HCEC 1CT (cell line): Measurements from ENCODE around the gene TSC22D4.
A peak's percentile ranks its signal among the peaks of the same experiment; 100 is the strongest.
"Not testable (repeated sequence)": the region's sequence is repeated elsewhere in the genome, so short reads cannot be mapped to it uniquely, and the experiment has no call there.

Experiments
- DNase-seq: peaks from one replicate; pipeline ENCODE4 v3.0.0-alpha.2; 2017

TSC22D4 gene

GRCh38 chr7:100478958-100479660 lies at the start of gene TSC22D4:
Gene TSC22D4, minus strand, starts transcription at chr7:100479214. Its CDS starts 1,176 bp downstream, at chr7:100478038.
- peak; percentile 92 for DNase-seq

DNA sequence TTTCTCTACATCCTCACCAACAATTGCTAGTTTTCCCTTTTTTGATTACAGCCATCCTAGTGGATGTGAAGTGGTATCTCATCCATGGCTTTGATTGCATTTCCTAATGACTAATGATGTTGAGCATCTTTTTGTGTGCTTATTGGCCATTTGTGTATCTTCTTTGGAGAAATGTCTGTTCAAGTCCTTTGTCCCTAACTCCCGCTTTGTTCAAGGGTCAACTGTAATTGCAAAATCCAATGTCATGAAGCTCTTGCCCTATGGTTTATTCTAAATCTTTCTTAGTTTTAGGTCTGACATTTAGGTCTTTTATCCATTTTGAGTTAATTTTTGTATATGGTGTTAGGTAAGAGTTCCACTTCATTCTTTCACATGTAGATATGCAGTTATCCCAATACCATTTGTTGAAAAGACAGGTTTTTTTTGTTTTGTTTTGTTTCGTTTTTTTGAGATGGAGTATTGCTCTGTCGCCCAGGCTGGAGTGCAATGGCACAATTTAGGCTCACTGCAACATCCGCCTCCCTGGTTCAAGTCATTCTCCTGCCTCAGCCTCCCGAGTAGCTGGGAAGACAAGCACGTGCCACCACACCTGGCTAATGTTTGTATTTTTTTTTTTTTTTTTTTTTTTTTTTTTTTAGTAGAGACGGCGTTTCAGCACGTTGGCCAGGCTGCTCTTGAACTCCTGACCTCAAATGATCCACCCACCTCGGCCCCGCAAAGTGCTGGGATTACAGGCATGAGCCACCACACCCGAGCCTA lies 49.3 kb upstream of the TSC22D4 start:
- DNase-seq, result not testable (repeated sequence)

DNA sequence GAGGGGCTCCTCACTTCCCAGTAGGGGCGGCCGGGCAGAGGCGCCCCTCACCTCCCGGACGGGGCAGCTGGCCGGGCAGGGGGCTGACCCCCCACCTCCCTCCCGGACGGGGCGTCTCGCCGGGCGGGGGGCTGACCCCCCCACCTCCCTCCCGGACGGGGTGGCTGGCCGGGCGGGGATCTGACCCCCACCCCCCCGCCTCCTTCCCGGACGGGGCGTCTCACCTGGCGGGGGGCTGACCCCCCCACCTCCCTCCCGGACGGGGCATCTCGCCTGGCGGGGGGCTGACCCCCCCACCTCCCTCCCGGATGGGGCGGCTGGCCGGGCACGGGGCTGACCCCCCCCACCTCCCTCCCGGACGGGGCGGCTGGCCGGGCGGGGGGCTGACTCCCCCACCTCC lies 44.2 kb upstream of the TSC22D4 start:
- not testable (repeated sequence) for DNase-seq

DNA sequence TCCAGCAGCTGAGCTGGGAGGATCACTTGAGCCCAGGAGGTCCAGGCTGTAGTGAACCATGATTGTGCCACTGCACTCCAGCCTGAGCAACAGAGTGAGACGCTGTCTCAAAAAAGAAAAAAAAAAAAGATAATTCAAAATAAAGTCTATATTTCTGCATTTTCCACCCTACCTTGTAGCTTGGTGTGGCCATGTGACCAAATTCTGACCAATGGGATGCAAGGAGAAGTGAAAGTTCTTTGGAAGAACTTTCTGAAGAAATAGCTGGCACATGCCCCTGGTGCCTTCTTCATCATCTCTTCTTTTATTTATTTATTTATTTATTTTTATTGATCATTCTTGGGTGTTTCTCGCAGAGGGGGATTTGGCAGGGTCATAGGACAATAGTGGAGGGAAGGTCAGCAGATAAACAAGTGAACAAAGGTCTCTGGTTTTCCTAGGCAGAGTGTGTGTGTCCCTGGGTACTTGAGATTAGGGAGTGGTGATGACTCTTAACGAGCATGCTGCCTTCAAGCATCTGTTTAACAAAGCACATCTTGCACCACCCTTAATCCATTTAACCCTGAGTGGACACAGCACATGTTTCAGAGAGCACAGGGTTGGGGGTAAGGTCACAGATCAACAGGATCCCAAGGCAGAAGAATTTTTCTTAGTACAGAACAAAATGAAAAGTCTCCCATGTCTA lies 43.0 kb upstream of the TSC22D4 start:
- not testable (repeated sequence) for DNase-seq

GRCh38 chr7:100521076-100521475 lies 42.1 kb upstream of the TSC22D4 start:
- DNase-seq, result no peak

- DNase-seq, result no peak
Observed at GRCh38 chr7:100520138-100520537, 41.1 kb upstream of the TSC22D4 start.

- DNase-seq, result no peak
Observed at GRCh38 chr7:100519580-100519979, 40.6 kb upstream of the TSC22D4 start.

GRCh38 chr7:100517305-100517704 lies 38.3 kb upstream of the TSC22D4 start:
- no peak for DNase-seq

- peak; percentile 93 for DNase-seq
Observed at GRCh38 chr7:100516135-100516812, 37.3 kb upstream of the TSC22D4 start.

DNA sequence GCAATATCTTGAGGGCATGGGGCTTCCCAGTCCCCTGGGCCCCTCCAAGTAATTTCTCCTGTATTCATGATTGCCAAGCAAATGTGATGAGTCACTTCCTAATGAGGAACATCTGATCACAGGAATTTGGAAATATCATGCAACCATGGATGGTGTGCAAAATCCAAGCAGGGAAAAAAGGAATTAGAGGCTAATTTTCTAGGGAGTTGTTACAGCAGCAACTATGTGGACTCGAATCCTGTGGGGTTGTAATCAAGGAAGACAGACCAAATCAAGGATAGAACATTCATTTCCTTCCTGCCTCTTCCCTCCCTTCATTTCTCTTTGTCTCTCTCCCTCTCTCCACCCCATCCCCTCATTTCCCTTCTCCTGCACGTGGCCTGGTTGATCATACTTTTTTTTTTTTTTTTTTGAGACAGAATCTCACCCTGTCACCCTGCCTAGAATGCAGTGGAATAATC lies 36.1 kb upstream of the TSC22D4 start:
- DNase-seq, result peak; percentile 81

DNA sequence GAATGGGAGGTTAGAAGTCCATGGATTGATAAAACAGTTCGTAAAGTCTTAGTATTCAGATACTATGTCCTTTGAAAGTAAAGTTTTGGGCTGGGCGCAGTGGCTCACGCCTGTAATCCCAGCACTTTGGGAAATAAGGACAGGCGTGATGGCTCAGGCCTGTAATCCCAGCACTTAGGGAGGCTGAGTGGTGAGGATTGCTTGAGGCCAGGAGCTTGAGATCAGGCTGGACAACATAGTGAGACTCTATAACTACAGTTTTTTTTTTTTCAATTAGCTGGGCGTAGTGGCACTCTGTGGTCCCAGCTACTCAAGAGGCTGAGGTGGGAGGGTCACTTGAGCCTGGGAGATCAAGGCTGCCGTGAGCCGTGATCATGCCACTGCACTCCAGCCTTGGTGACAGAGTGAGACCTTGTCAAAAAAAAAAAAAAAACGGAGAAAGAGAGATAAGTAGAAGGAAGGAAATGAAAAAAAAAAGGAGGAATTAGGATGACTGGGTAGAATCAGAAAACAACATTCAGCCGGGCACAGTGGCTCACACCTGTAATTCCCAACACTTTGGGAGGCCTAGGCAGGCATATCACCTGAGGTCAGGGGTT lies 34.3 kb upstream of the TSC22D4 start:
- DNase-seq, result no peak

DNA sequence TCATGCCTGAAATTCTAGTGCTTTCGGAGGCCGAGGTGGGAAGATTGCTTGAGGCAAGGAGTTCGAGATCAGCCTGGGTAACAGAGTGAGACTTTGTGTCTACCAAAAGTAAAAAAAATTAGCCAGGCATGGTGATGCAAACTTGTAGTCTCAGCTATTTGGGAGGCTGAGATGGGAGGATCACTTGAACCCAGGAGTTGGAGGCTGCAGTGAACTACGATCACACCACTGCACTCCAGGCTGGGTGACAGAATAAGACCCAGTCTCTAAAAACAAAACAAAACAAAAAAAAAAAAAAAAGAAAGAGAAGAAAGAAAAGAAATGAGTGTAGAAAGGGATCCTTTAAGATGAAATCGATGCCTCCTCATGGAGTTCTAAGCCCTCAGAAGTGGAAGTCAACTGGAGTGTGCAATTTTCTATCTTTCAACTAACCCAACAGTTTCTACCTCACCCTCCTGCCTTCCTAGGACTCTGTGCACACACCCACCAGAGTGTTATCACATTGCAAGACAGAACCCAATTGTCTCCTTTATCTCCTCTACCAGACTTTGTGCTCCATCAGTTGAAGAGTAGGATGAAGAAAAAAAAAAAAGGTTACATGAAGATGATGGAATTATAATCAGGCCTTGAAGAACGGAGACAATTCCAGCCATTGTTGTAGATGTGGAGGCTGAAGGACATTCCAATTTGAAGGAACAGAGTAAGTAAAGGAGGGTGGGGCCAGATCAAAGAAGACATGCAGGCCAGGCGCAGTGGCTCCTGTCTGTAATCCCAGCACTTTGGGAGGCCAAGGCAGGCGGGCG lies 31.6 kb upstream of the TSC22D4 start:
- DNase-seq, result no peak

DNA sequence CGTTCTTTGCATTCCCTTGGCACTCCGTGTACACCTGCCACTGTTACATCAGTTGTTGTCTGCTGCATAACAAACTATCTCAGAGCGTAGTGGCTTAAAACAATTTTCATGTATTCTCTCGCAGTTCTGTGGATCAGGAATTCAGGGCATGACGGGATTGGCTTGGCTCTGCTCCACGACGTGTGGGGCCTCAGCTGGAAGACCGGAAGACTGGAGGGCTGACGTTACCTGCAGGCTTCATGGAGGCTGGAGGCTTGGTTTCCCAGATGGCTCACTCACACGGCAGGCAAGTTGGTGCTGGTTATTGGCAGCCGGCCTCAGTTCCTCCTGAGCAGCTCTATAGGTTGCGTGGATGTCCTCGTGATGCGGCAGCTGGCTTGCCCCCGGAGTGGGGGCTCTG lies 30.2 kb upstream of the TSC22D4 start:
- DNase-seq, result no peak

- no peak for DNase-seq
Observed at GRCh38 chr7:100506356-100506923, 27.4 kb upstream of the TSC22D4 start.

GRCh38 chr7:100504887-100505611 lies 26.0 kb upstream of the TSC22D4 start:
- DNase-seq, result no peak

DNA sequence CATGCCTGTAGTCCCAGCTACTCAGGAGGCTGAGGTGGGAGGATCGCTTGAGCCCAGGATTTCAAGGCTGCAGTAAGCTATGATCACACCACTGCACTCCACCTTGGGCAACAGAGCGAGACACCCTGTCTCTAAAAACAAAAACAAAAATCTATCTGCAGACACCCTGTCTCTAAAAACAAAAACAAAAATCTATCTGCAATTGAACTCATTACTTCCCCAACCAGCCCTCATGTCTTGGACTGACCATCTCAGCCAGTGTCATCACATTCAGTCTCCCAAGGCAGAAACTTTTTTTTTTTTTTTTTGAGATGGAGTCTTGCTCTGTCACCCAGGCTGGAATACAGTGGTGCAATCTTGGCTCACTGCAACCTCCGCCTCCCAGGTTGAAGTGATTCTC lies 25.0 kb upstream of the TSC22D4 start:
- not testable (repeated sequence) for DNase-seq

DNA sequence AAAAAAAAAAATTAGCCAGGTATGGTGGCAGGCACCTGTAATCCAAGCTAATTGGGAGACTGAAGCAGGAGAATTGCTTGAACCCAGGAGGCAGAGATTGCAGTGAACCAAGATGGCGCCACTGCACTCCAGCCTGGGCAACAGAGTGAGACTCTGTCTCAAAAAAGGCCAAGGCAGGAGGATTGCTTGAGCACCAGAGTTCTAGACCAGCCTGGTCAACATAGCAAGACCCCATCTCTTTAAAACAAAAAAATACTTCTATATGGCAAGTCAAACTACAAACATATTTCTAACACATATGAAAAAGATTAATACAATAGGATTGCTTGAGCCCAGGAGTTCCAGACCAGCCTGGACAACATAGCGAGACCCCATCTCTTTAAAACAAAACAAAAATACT lies 21.7 kb upstream of the TSC22D4 start:
- not testable (repeated sequence) for DNase-seq

DNA sequence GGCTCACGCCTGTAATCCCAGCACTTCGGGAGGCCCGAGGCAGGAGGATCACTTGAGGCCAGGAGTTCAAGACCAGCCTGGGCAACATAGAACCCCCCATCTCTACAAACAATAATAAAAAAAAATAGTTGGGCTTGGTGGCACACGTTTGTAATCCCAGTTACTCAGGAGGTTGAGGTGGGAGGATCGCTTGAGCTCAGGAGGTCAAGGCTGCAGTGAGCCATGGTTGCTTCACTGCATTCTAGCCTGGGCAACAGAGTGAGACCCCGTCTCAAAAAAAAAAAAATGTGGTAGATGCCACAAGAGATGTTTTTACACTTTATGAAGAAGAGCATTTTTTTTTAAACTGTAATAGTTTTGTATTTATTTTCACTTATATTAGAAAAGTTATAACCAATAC lies 17.5 kb upstream of the TSC22D4 start:
- DNase-seq, result no peak

GRCh38 chr7:100493476-100494264 lies 14.7 kb upstream of the TSC22D4 start:
- DNase-seq, result peak; percentile 34
